Right lobe of liver (tissue), 4 donors: Measurements from ENCODE around the gene SSC4D.

ENCODE experiments used
- POLR2A ChIP-seq: fragments of 450-650 bp; IDR thresholded peaks from one replicate; pipeline ENCODE4 v1.6.1; 2017; ENCODE audit warnings: antibody characterized with exemption, mild to moderate bottlenecking
- TF ChIP-seq, protein P1 (sequence below), 4 donors: fragments of 200-600 bp in 3 of 4; fragments of 450-650 bp in 1 of 4; IDR thresholded peaks; one replicate each; pipeline versions ENCODE4 v1.5.1 to v1.8.0; 2016 to 2022; ENCODE audit warnings: antibody characterized with exemption in 4 of 4, mild to moderate bottlenecking in 2 of 4
- donor health status: DM: no; HTN: no; CAD: no.
- donor health status: DM: no; HTN: no; CAD: no.
- donor health status: DM: no; HTN: yes; CAD: no.

DNA sequence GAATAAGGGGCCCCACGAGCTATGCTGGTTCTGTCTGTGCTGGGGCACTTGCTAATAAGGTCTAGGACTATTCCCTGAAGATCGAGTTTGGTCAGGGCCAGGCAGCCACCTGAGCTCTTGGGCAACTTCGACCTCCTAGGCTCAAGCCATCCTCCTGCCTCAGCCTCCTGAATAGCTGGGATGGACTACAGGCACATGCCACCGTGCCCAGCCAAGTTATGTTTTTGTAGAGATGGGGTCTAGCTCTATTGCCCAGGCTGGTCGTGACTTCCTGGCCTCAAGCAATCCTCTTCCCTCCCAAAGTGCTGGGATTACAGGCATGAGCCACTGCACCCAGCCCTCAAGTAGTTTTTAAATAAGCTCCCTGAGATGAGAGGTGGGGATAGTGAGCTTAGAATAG, 18.1 kb upstream of the SSC4D start:
- TF ChIP-seq POLR2A, result no peak
- TF ChIP-seq, protein P1, sequence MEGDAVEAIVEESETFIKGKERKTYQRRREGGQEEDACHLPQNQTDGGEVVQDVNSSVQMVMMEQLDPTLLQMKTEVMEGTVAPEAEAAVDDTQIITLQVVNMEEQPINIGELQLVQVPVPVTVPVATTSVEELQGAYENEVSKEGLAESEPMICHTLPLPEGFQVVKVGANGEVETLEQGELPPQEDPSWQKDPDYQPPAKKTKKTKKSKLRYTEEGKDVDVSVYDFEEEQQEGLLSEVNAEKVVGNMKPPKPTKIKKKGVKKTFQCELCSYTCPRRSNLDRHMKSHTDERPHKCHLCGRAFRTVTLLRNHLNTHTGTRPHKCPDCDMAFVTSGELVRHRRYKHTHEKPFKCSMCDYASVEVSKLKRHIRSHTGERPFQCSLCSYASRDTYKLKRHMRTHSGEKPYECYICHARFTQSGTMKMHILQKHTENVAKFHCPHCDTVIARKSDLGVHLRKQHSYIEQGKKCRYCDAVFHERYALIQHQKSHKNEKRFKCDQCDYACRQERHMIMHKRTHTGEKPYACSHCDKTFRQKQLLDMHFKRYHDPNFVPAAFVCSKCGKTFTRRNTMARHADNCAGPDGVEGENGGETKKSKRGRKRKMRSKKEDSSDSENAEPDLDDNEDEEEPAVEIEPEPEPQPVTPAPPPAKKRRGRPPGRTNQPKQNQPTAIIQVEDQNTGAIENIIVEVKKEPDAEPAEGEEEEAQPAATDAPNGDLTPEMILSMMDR (IDR thresholded peaks at IDR 0.05), result no peak
